HepG2 (cell line): ENCODE measurements around the gene CD300C. TPM values are rescaled to one million over a fixed set of nuclear protein-coding genes. Genes with fewer than 3 reads are reported as not detected.

ENCODE experiments used
- AFF4 ChIP-seq: sonication (generic); formaldehyde crosslinking; IDR thresholded peaks from 2 replicates; pipeline ENCODE4 v1.4.0; 2020; ENCODE audit warnings: missing genetic modification reagents
- AHDC1 ChIP-seq: sonication (generic); formaldehyde crosslinking; IDR thresholded peaks from 2 replicates; pipeline ENCODE4 v1.5.1; 2020; ENCODE audit warnings: mild to moderate bottlenecking, missing genetic modification reagents, borderline replicate concordance
- DZIP1 ChIP-seq: sonication (generic); formaldehyde crosslinking; IDR thresholded peaks from 2 replicates; pipeline ENCODE4 v1.5.0; 2020; ENCODE audit warnings: mild to moderate bottlenecking, missing genetic modification reagents
- E2F5 ChIP-seq: sonication (generic); formaldehyde crosslinking; conservative IDR thresholded peaks from 2 replicates; pipeline ENCODE4 v1.4.0; 2020; ENCODE audit warnings: missing genetic modification reagents
- GLI4 ChIP-seq: sonication (generic); formaldehyde crosslinking; IDR thresholded peaks from 2 replicates; pipeline ENCODE4 v1.5.1; 2020; ENCODE audit warnings: missing genetic modification reagents, mild to moderate bottlenecking, moderate library complexity, borderline replicate concordance
- NFRKB ChIP-seq: fragments of 450-650 bp; IDR thresholded peaks from 2 replicates; pipeline ENCODE4 v1.6.1; 2017
- ZNF549 ChIP-seq: sonication (generic); formaldehyde crosslinking; IDR thresholded peaks from 2 replicates; pipeline ENCODE4 v1.5.0; 2020; ENCODE audit warnings: missing genetic modification reagents
- ZNF766 ChIP-seq: sonication (generic); formaldehyde crosslinking; IDR thresholded peaks from 2 replicates; pipeline ENCODE4 v1.5.0; 2020; ENCODE audit warnings: missing genetic modification reagents, borderline replicate concordance
- polyA plus RNA-seq, 8 experiments: library from polyadenylated mRNA; depleted of rRNA in 3 of 8; stranded (reverse) in 7 of 8; unstranded in 1 of 8; fragments of >200 nt; fragmentation: Illumina TruSeq in 4 of 8; extraction: Trizol in 4 of 8; gene quantifications; 2 replicates each; pipeline versions ENCODE4 v1.2.1 to v1.2.3, GENCODE V29; 2011 to 2016; ENCODE audit warnings: low read depth in 4 of 8, missing spikeins in 1 of 8, mixed read lengths in 1 of 8; ENCODE audit not compliant: insufficient read depth in 1 of 8
- total RNA-seq, 5 experiments: library from RNA; depleted of rRNA; stranded (reverse); fragments of >200 nt; fragmentation: Illumina TruSeq; extraction: Trizol; gene quantifications; 2 replicates each; pipeline ENCODE4 v1.2.3, GENCODE V29; 2016; ENCODE audit warnings: low read depth in 1 of 5

CD300C gene
- total and polyA plus RNA-seq, 2 of the 13 experiments (the other 11 are each of a cell fraction or from before 2014, with no cell fraction given) = not detected

- TF ChIP-seq E2F5 (CRISPR knock-in tag) = no peak
- TF ChIP-seq AHDC1 = no peak
- no peak for TF ChIP-seq GLI4
- TF ChIP-seq NFRKB = no peak
- TF ChIP-seq DZIP1 = no peak
- TF ChIP-seq ZNF549 (CRISPR knock-in tag) = no peak
- TF ChIP-seq AFF4 = no peak
- no peak for TF ChIP-seq ZNF766 (CRISPR knock-in tag)
Observed at GRCh38 chr17:74578979-74579378, 33.1 kb upstream of the CD300C start (continued).
